ENCODE results near the gene MT1B.
"Not testable (repeated sequence)": the region's sequence is repeated elsewhere in the genome, so short reads cannot be mapped to it uniquely, and the experiment has no call there.

- TF ChIP-seq, protein P1, sequence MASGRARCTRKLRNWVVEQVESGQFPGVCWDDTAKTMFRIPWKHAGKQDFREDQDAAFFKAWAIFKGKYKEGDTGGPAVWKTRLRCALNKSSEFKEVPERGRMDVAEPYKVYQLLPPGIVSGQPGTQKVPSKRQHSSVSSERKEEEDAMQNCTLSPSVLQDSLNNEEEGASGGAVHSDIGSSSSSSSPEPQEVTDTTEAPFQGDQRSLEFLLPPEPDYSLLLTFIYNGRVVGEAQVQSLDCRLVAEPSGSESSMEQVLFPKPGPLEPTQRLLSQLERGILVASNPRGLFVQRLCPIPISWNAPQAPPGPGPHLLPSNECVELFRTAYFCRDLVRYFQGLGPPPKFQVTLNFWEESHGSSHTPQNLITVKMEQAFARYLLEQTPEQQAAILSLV (tag; IDR thresholded peaks at IDR 0.05), result not testable (repeated sequence)
- TF ChIP-seq SMAD3 (CRISPR knock-in tag; conservative IDR thresholded peaks at IDR 0.05); SIN3A (IDR thresholded peaks at IDR 0.05; ENCODE audit: borderline replicate concordance in 2 of 2, control insufficient read depth in 1 of 2, low read depth in 2 of 2, low read length in 2 of 2); CHD4 (IDR thresholded peaks at IDR 0.05; ENCODE audit: insufficient read depth, insufficient replicate concordance, low read depth, low read length, poor library complexity, severe bottlenecking); ZNF184 (CRISPR knock-in tag; IDR thresholded peaks at IDR 0.05); USF1 (CRISPR knock-in tag; IDR thresholded peaks at IDR 0.05); MCM2 (IDR thresholded peaks at IDR 0.05; ENCODE audit: low read depth); EZH2 (IDR thresholded peaks at IDR 0.05; ENCODE audit: borderline replicate concordance, low read depth, low read length); SRSF3 (IDR thresholded peaks at IDR 0.05; ENCODE audit: insufficient read depth, low read length): not testable (repeated sequence)
- TF ChIP-seq, protein P2, sequence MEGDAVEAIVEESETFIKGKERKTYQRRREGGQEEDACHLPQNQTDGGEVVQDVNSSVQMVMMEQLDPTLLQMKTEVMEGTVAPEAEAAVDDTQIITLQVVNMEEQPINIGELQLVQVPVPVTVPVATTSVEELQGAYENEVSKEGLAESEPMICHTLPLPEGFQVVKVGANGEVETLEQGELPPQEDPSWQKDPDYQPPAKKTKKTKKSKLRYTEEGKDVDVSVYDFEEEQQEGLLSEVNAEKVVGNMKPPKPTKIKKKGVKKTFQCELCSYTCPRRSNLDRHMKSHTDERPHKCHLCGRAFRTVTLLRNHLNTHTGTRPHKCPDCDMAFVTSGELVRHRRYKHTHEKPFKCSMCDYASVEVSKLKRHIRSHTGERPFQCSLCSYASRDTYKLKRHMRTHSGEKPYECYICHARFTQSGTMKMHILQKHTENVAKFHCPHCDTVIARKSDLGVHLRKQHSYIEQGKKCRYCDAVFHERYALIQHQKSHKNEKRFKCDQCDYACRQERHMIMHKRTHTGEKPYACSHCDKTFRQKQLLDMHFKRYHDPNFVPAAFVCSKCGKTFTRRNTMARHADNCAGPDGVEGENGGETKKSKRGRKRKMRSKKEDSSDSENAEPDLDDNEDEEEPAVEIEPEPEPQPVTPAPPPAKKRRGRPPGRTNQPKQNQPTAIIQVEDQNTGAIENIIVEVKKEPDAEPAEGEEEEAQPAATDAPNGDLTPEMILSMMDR (IDR thresholded peaks at IDR 0.05 in 2 of 3, conservative IDR thresholded peaks at IDR 0.05 in 1 of 3; ENCODE audit: insufficient read depth in 2 of 3, low read depth in 1 of 3, low read length in 3 of 3), result not testable (repeated sequence)
Measured at GRCh38 chr16:56672171-56672570, 20.5 kb downstream of the MT1B start.
